ENCODE results near the gene DBR1. TPM values are rescaled to one million over a fixed set of nuclear protein-coding genes. Genes with fewer than 3 reads are reported as not detected.

The DBR1 gene
- total and polyA plus RNA-seq, 9 donors: 8.5 to 16.0 (median 14.7) TPM

DNA sequence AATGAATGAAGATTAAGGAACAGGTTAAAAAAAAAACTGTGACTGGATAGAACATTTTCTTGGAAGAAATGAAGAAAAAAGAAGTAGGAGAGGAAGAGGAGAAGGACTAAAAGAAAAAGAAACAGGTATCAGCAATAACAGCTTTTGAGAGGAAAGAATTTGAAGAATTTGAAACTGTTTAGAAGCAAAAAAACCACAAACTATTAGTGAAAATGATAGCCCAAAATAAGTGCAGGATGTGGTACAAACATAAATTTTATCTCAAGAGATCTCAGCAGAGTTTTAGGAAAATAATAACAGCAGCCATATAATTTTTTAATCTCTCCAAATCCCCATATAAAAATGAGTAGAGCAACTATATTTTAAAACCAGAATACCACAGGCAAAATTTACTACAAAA is 33.8 kb downstream of the DBR1 start:
- intact Hi-C loops (cut with DNase I): no loop called here
- no peak for DNase-seq
- H3K36me3 ChIP-seq: no peaks in the 10 kb centered on the region
- no peaks in the 10 kb centered on the region for H3K4me1 ChIP-seq (ENCODE audit: insufficient read depth)
- H3K4me3 ChIP-seq: no peak overlapping the region
- TF ChIP-seq EP300 (IDR thresholded peaks at IDR 0.05) (no peak), POLR2A (IDR thresholded peaks at IDR 0.05) (no peak)
- TF ChIP-seq, protein P1, sequence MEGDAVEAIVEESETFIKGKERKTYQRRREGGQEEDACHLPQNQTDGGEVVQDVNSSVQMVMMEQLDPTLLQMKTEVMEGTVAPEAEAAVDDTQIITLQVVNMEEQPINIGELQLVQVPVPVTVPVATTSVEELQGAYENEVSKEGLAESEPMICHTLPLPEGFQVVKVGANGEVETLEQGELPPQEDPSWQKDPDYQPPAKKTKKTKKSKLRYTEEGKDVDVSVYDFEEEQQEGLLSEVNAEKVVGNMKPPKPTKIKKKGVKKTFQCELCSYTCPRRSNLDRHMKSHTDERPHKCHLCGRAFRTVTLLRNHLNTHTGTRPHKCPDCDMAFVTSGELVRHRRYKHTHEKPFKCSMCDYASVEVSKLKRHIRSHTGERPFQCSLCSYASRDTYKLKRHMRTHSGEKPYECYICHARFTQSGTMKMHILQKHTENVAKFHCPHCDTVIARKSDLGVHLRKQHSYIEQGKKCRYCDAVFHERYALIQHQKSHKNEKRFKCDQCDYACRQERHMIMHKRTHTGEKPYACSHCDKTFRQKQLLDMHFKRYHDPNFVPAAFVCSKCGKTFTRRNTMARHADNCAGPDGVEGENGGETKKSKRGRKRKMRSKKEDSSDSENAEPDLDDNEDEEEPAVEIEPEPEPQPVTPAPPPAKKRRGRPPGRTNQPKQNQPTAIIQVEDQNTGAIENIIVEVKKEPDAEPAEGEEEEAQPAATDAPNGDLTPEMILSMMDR (IDR thresholded peaks at IDR 0.05): no peak
- no peaks in the 10 kb centered on the region for H3K27me3 ChIP-seq
- H3K27ac ChIP-seq: no peak overlapping the region
- no peaks in the 10 kb centered on the region for H3K9me3 ChIP-seq

DNA sequence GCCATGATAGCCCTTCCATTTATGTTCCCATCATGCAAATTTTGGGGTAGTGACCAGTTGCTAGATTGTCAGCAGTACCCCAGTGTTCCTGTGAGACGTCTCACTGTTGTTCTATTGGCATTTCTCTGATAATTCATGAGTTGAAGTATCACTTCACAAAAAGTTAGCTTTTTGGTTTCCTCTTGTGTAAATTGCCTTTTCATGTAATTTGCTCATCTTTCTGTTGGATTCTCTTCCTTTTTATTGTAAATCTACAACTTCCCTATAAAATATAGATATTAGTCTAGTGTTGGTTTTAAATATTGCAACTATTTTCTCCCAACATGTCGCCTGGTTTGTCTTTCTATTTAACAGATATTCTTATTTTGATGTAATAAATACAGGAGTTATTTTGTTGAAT is 35.0 kb downstream of the DBR1 start:
- Histone ChIP-seq H3K36me3 (no peaks in the 10 kb centered on the region), H3K4me3 (no peak overlapping the region), H3K9me3 (no peaks in the 10 kb centered on the region), H3K4me1 (ENCODE audit: insufficient read depth) (no peaks in the 10 kb centered on the region), H3K27ac (no peak overlapping the region), H3K27me3 (no peaks in the 10 kb centered on the region)
- DNase-seq: no peak
- 41 to 87% (median 43%) methylated on average over 2 of the region's 2 CpGs for WGBS, 3 donors
- TF ChIP-seq, protein P1 (IDR thresholded peaks at IDR 0.05): no peak
- TF ChIP-seq EP300 (IDR thresholded peaks at IDR 0.05) (no peak), POLR2A (IDR thresholded peaks at IDR 0.05) (no peak)
- intact Hi-C loops (cut with DNase I): no loop called here

DNA sequence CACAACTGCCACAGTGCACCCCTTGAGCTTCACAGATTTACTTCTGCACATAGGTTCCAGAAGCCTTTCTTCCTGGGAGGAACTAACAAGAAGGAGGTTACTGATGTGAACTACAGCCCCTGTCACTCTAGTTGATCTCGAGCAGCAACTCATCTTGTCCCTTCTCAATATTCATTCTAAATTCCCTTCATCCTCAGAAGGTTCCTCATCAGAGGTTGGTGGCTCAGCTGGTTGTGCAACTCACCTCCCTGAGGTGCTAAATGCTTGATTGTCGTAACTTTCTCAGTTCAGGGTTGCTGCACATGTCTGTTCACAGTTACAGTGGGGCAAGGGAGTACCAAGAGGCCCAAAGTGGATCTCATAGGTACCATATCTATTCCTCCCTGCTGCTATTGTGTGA is 36.9 kb downstream of the DBR1 start:
- TF ChIP-seq POLR2A (IDR thresholded peaks at IDR 0.05): no peak
- TF ChIP-seq, protein P1 (IDR thresholded peaks at IDR 0.05): no peak
- TF ChIP-seq EP300 (IDR thresholded peaks at IDR 0.05): no peak
- intact Hi-C loops (cut with DNase I): no loop called here
- Histone ChIP-seq H3K4me3 (no peak overlapping the region), H3K9me3 (no peaks in the 10 kb centered on the region), H3K4me1 (ENCODE audit: insufficient read depth) (no peaks in the 10 kb centered on the region), H3K27ac (no peak overlapping the region), H3K27me3 (no peaks in the 10 kb centered on the region), H3K36me3 (no peaks in the 10 kb centered on the region)
- WGBS, 3 donors: 74 to 79% (median 77%) methylated on average over 2 of the region's 2 CpGs
- no peak for DNase-seq

DNA sequence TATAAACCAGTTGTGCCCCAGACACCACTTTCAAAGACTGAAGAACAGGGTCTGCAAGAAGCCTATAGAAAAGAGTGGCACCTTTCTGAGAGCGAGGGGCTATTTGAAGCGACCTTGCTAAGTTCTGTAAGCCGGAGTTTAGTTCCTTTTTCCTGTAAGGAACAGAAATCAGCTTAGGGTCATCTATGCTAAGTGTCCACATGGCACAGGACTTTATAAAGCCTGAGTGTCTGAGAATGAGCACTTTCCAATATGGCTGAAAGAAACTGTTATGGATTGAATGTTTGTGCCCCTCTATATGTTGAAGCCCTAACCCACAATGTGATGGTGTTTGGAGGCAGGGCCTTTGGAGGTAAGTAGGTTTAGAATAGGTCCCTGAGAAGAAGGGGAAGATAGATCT is 38.5 kb downstream of the DBR1 start:
- no peaks in the 10 kb centered on the region for H3K27me3 ChIP-seq
- intact Hi-C loops (cut with DNase I): no loop called here
- DNase-seq: no peak
- H3K4me1 ChIP-seq (ENCODE audit: insufficient read depth): no peaks in the 10 kb centered on the region
- H3K27ac ChIP-seq: no peak overlapping the region
- 85 to 95% (median 85%) methylated on average over 3 of the region's 3 CpGs for WGBS, 3 donors
- H3K9me3 ChIP-seq: no peaks in the 10 kb centered on the region
- TF ChIP-seq EP300 (IDR thresholded peaks at IDR 0.05): no peak
- TF ChIP-seq, protein P1 (IDR thresholded peaks at IDR 0.05): no peak
- no peak for TF ChIP-seq POLR2A (IDR thresholded peaks at IDR 0.05)
- H3K36me3 ChIP-seq: no peaks in the 10 kb centered on the region
- no peak overlapping the region for H3K4me3 ChIP-seq

DNA sequence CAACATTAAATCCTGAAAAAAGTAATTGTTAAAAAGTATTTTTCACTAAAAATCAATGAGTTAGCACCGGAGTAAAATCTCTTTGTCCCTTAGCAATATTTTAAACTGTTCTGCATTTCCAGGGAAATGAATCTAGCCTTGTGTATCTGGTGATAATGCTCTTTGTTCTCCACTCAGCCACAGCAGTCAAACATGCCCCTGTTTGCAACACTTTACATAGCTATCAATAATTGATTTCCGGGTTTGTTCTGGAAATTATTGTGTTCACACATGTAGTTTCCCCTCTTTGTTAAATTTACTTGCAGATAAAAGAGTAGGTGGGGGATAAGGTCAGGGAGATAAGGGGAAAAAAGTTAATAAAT is 38.9 kb downstream of the DBR1 start:
- no peak overlapping the region for H3K27ac ChIP-seq
- H3K4me1 ChIP-seq (ENCODE audit: insufficient read depth): no peaks in the 10 kb centered on the region
- no peaks in the 10 kb centered on the region for H3K9me3 ChIP-seq
- H3K36me3 ChIP-seq: no peaks in the 10 kb centered on the region
- no peaks in the 10 kb centered on the region for H3K27me3 ChIP-seq
- intact Hi-C loops (cut with DNase I): no loop called here
- TF ChIP-seq EP300 (IDR thresholded peaks at IDR 0.05) (no peak), POLR2A (IDR thresholded peaks at IDR 0.05) (no peak)
- TF ChIP-seq, protein P1 (IDR thresholded peaks at IDR 0.05): no peak
- H3K4me3 ChIP-seq: no peak overlapping the region
- no peak for DNase-seq
- WGBS, 3 donors: 67 to 82% (median 77%) methylated on average over 2 of the region's 2 CpGs
